T-helper 2 cell (primary cell): ENCODE measurements around the gene FAM168A.

Experiments used
- DNase-seq, 5 experiments: peaks; one replicate each; pipeline versions ENCODE4 v3.0.0 to v3.0.0-alpha.2; 2012 to 2022

Gene FAM168A

GRCh38 chr11:73554671-73555320 is 43.1 kb downstream of the FAM168A start:
- DNase-seq: no peak

- no peak for DNase-seq
These were observed 44.6 kb downstream of the FAM168A start for GRCh38 chr11:73553266-73553665.

- DNase-seq: no peak
These were observed 46.2 kb downstream of the FAM168A start for GRCh38 chr11:73551677-73552076.

- no peak for DNase-seq
These were observed 48.5 kb downstream of the FAM168A start for GRCh38 chr11:73549376-73549775.

GRCh38 chr11:73547706-73548595 is 50.0 kb downstream of the FAM168A start:
- DNase-seq: no peak

- no peak for DNase-seq
These were observed 55.7 kb downstream of the FAM168A start for GRCh38 chr11:73542175-73542574.

GRCh38 chr11:73539506-73540084 is 58.3 kb downstream of the FAM168A start:
- no peak for DNase-seq

GRCh38 chr11:73538381-73538872 is 59.5 kb downstream of the FAM168A start:
- DNase-seq: peak in 1 of 5 experiments; percentile 64

GRCh38 chr11:73537969-73538368 is 59.9 kb downstream of the FAM168A start:
- no peak for DNase-seq

GRCh38 chr11:73536961-73537360 is 61.0 kb downstream of the FAM168A start:
- DNase-seq: no peak

- DNase-seq: no peak
These were observed 65.6 kb downstream of the FAM168A start for GRCh38 chr11:73532310-73532709.

GRCh38 chr11:73531386-73531785 is 66.5 kb downstream of the FAM168A start:
- peak in 1 of 5 experiments; percentile 12 for DNase-seq

- DNase-seq: no peak
These were observed 67.8 kb downstream of the FAM168A start for GRCh38 chr11:73530109-73530508.

- DNase-seq: no peak
These were observed 68.7 kb downstream of the FAM168A start for GRCh38 chr11:73529204-73529530.

- DNase-seq: no peak
These were observed 69.3 kb downstream of the FAM168A start for GRCh38 chr11:73528483-73529203.

GRCh38 chr11:73528013-73528412 is 69.9 kb downstream of the FAM168A start:
- no peak for DNase-seq

- no peak for DNase-seq
These were observed 72.3 kb downstream of the FAM168A start for GRCh38 chr11:73525611-73526010.

GRCh38 chr11:73524774-73525173 is 73.1 kb downstream of the FAM168A start:
- DNase-seq: no peak

GRCh38 chr11:73521621-73522020 is 76.3 kb downstream of the FAM168A start:
- peak in 1 of 5 experiments; percentile 10 for DNase-seq

GRCh38 chr11:73520353-73521061 is 77.4 kb downstream of the FAM168A start:
- peak in 1 of 5 experiments; percentile 16 for DNase-seq

GRCh38 chr11:73519266-73519665 is 78.6 kb downstream of the FAM168A start:
- DNase-seq: no peak

- no peak for DNase-seq
These were observed 79.7 kb downstream of the FAM168A start for GRCh38 chr11:73518195-73518594.
